Activated CD8-positive, alpha-beta memory T cell treated with anti-CD3 and anti-CD28 coated beads for 48 hours (primary cell): ENCODE measurements around the gene COL1A1.

ENCODE experiments used
- DNase-seq, 3 experiments: peaks; one replicate each; pipeline ENCODE4 v3.0.0-alpha.2; 2020; ENCODE audit warnings: low read depth in 2 of 3, low spot score in 2 of 3

Gene COL1A1

GRCh38 chr17:50201276-50201854, at the start of gene COL1A1:
Gene COL1A1 (minus strand): TSS chr17:50201631. CDS start chr17:50201513, 118 bp downstream.
- no peak for DNase-seq

GRCh38 chr17:50248255-50248654, 46.8 kb upstream of the COL1A1 start:
- no peak for DNase-seq

GRCh38 chr17:50244771-50245170, 43.3 kb upstream of the COL1A1 start:
- no peak for DNase-seq

- no peak for DNase-seq
Measured at GRCh38 chr17:50241431-50241830, 40.0 kb upstream of the COL1A1 start.

GRCh38 chr17:50240851-50241250, 39.4 kb upstream of the COL1A1 start:
- DNase-seq = no peak

- no peak for DNase-seq
Measured at GRCh38 chr17:50239937-50240336, 38.5 kb upstream of the COL1A1 start.

GRCh38 chr17:50238601-50239280, 37.3 kb upstream of the COL1A1 start:
- DNase-seq = no peak

- DNase-seq = no peak
Measured at GRCh38 chr17:50237901-50238300, 36.5 kb upstream of the COL1A1 start.

GRCh38 chr17:50234581-50234980, 33.1 kb upstream of the COL1A1 start:
- no peak for DNase-seq

GRCh38 chr17:50225701-50226240, 24.3 kb upstream of the COL1A1 start:
- DNase-seq = no peak

GRCh38 chr17:50222922-50223321, 21.5 kb upstream of the COL1A1 start:
- DNase-seq = no peak

GRCh38 chr17:50221864-50222545, 20.6 kb upstream of the COL1A1 start:
- DNase-seq = no peak

- DNase-seq = no peak
Measured at GRCh38 chr17:50221266-50221863, 19.9 kb upstream of the COL1A1 start.

- DNase-seq = no peak
Measured at GRCh38 chr17:50220811-50221210, 19.4 kb upstream of the COL1A1 start.

- DNase-seq = no peak
Measured at GRCh38 chr17:50219939-50220465, 18.6 kb upstream of the COL1A1 start.

GRCh38 chr17:50219342-50219741, 17.9 kb upstream of the COL1A1 start:
- DNase-seq = no peak

- DNase-seq = no peak
Measured at GRCh38 chr17:50218771-50219315, 17.4 kb upstream of the COL1A1 start.

- no peak for DNase-seq
Measured at GRCh38 chr17:50218071-50218759, 16.8 kb upstream of the COL1A1 start.

GRCh38 chr17:50217591-50217990, 16.2 kb upstream of the COL1A1 start:
- no peak for DNase-seq

GRCh38 chr17:50214976-50215760, 13.7 kb upstream of the COL1A1 start:
- DNase-seq = no peak
